ENCODE results near the gene LNX2. TPM values are rescaled to one million over a fixed set of nuclear protein-coding genes. Genes with fewer than 3 reads are reported as not detected.

The LNX2 gene
- total RNA-seq, 1 donor from 2014 or later, result 29.7 TPM

GRCh38 chr13:27627380-27627779 is 7.1 kb upstream of the LNX2 start:
- intact Hi-C loops (cut with DNase I), result no loop called here
- Histone ChIP-seq H3K9me3 (no peaks in the 10 kb centered on the region), H3K27ac (no peak overlapping the region), H3K27me3 (ENCODE audit: low read depth) (no peaks in the 10 kb centered on the region), H3K4me3 (no peak overlapping the region), H3K36me3 (peaks cover 5% of the 10 kb centered on the region), H3K4me1 (peaks cover 30% of the 10 kb centered on the region)
- TF ChIP-seq CTCF (IDR thresholded peaks at IDR 0.05), result no peak
- no peak for DNase-seq
- ATAC-seq, result no peak

GRCh38 chr13:27625839-27626238 is 5.5 kb upstream of the LNX2 start:
- ATAC-seq (no peak), DNase-seq (no peak)
- TF ChIP-seq CTCF (IDR thresholded peaks at IDR 0.05), result no peak
- Histone ChIP-seq H3K27ac (no peak overlapping the region), H3K36me3 (peaks cover 5% of the 10 kb centered on the region), H3K27me3 (ENCODE audit: low read depth) (no peaks in the 10 kb centered on the region), H3K9me3 (no peaks in the 10 kb centered on the region), H3K4me1 (peaks cover 30% of the 10 kb centered on the region), H3K4me3 (no peak overlapping the region)
- intact Hi-C loops (cut with DNase I), result no loop called here

- Histone ChIP-seq H3K9me3 (no peaks in the 10 kb centered on the region), H3K4me1 (peaks cover 33% of the 10 kb centered on the region), H3K27me3 (ENCODE audit: low read depth) (no peaks in the 10 kb centered on the region), H3K27ac (no peak overlapping the region), H3K4me3 (peak overlapping the region; percentile 91), H3K36me3 (peaks cover 5% of the 10 kb centered on the region)
- ATAC-seq (peak; percentile 10 to 28), DNase-seq (no peak)
- intact Hi-C loops (cut with DNase I), result no loop called here
- TF ChIP-seq CTCF (IDR thresholded peaks at IDR 0.05), result no peak
Observed at GRCh38 chr13:27624071-27624470, 3.7 kb upstream of the LNX2 start.

- peak overlapping the region; percentile 91 for H3K4me3 ChIP-seq
- no peak for DNase-seq
- H3K27me3 ChIP-seq (ENCODE audit: low read depth), result no peaks in the 10 kb centered on the region
- H3K36me3 ChIP-seq, result peaks cover 5% of the 10 kb centered on the region
- no peak for ATAC-seq
- H3K4me1 ChIP-seq, result peaks cover 44% of the 10 kb centered on the region
- H3K27ac ChIP-seq, result no peak overlapping the region
- TF ChIP-seq CTCF (IDR thresholded peaks at IDR 0.05), result no peak
- no peaks in the 10 kb centered on the region for H3K9me3 ChIP-seq
- intact Hi-C loops (cut with DNase I), result no loop called here
Observed at GRCh38 chr13:27622881-27623280, 2.6 kb upstream of the LNX2 start.

- Histone ChIP-seq H3K27me3 (ENCODE audit: low read depth) (no peaks in the 10 kb centered on the region), H3K27ac (peak overlapping the region; percentile 96), H3K9me3 (no peaks in the 10 kb centered on the region), H3K4me3 (peak overlapping the region; percentile 91), H3K4me1 (peaks cover 50% of the 10 kb centered on the region), H3K36me3 (peaks cover 5% of the 10 kb centered on the region)
- DNase-seq, result no peak
- no peak for TF ChIP-seq CTCF (IDR thresholded peaks at IDR 0.05)
- intact Hi-C loops (cut with DNase I), result no loop called here
- no peak for ATAC-seq
Observed at GRCh38 chr13:27622102-27622820, 1.9 kb upstream of the LNX2 start.
